OCI-LY3 (cell line): ENCODE results near the gene FOXR1.

Experiments
- H2AFZ ChIP-seq: fragments of 200-600, 300-600 bp; shearing (Covaris generic); 2 replicates; pipeline ENCODE4 v1.6.0; 2014; ENCODE audit warnings: antibody characterized with exemption, low read depth, low read length
- H3K27ac ChIP-seq: fragments of 200-600, 300-600 bp; sonication (generic); 2 replicates; pipeline ENCODE4 v1.5.1; 2014; ENCODE audit warnings: mild to moderate bottlenecking, low read length, moderate library complexity, mixed read lengths
- H3K27me3 ChIP-seq: fragments of 200-600, 300-600 bp; sonication (generic); 2 replicates; pipeline ENCODE4 v1.6.1; 2014; ENCODE audit warnings: low read depth, low read length, mixed read lengths
- H3K36me3 ChIP-seq: fragments of 200-600, 300-600 bp; sonication (generic); replicated peaks from 2 replicates; pipeline ENCODE3; 2014; ENCODE audit warnings: low read depth, low read length, mixed read lengths
- H3K4me1 ChIP-seq: fragments of 300-600, 200-600 bp; sonication (generic); 2 replicates; pipeline ENCODE4 v1.6.1; 2014; ENCODE audit warnings: low read length, mixed read lengths
- H3K4me2 ChIP-seq: fragments of 200-600, 300-600 bp; sonication (generic); 2 replicates; pipeline ENCODE4 v1.6.1; 2014; ENCODE audit warnings: low read length, mixed read lengths
- H3K4me3 ChIP-seq: fragments of 300-600, 200-600 bp; sonication (generic); 2 replicates; pipeline ENCODE4 v1.5.1; 2014; ENCODE audit warnings: antibody characterized with exemption, mild to moderate bottlenecking, low read length, moderate library complexity
- H3K79me2 ChIP-seq: fragments of 300-600, 200-600 bp; shearing (Covaris generic); 2 replicates; pipeline ENCODE4 v1.6.1; 2014; ENCODE audit warnings: mild to moderate bottlenecking, low read length, mixed read lengths
- H3K9ac ChIP-seq: fragments of 300-600, 200-600 bp; shearing (Covaris generic); 2 replicates; pipeline ENCODE4 v1.6.0; 2014; ENCODE audit warnings: mild to moderate bottlenecking, low read length, moderate library complexity
- H3K9me3 ChIP-seq: fragments of 200-600, 300-600 bp; shearing (Covaris generic); 2 replicates; pipeline ENCODE4 v1.6.1; 2014; ENCODE audit warnings: low read length, mixed read lengths; ENCODE audit not compliant: insufficient read depth
- H4K20me1 ChIP-seq: fragments of 200-600, 300-600 bp; sonication (generic); 2 replicates; pipeline ENCODE4 v1.6.1; 2016; ENCODE audit warnings: low read length, mixed read lengths; ENCODE audit not compliant: insufficient read depth
- CTCF ChIP-seq: fragments of 200-600, 300-600 bp; sonication (generic); IDR thresholded peaks from 2 replicates; pipeline ENCODE4 v1.5.1; 2014; ENCODE audit warnings: antibody characterized with exemption, low read length, low read depth
- EZH2phosphoT487 ChIP-seq: fragments of 200-600 bp; shearing (Covaris generic); IDR thresholded peaks from 2 replicates; pipeline ENCODE4 v1.6.1; 2018; ENCODE audit warnings: antibody characterized with exemption, mixed run types, low read depth

FOXR1 gene

DNA sequence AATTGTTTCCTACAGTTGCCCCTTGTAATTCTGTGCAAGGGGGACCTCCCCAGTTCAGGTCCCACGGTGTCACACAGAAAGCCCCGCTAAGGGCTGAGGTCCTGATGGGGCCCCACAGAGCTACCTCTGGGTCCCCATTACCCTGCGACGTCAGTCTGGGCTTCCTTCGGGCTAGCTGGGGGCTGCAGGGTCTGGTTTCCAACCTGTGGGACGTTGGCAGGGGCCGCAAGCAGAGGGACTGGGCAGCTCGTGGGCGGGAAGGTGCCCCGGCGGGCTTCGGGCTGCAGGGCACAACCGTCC is 58.4 kb downstream of the FOXR1 start:
- Histone ChIP-seq H3K4me2 (peak overlapping the region; percentile 88), H4K20me1 (no peaks in the 10 kb centered on the region), H3K4me1 (peaks cover 19% of the 10 kb centered on the region), H3K9me3 (no peaks in the 10 kb centered on the region), H3K27me3 (no peaks in the 10 kb centered on the region), H3K4me3 (peak overlapping the region; percentile 88), H3K9ac (peak overlapping the region; percentile 91), H2AFZ (no peak overlapping the region), H3K79me2 (peaks cover 28% of the 10 kb centered on the region), H3K27ac (peak overlapping the region; percentile 53), H3K36me3 (peaks cover 31% of the 10 kb centered on the region)
- TF ChIP-seq CTCF = no peak
- TF ChIP-seq EZH2phosphoT487 = no peak

- H3K27ac ChIP-seq = peak within 1 kb of the TSS; percentile 53
- H3K9me3 ChIP-seq = no peaks in the 10 kb centered on the region
- peak within 1 kb of the TSS; percentile 91 for H3K9ac ChIP-seq
- H3K27me3 ChIP-seq = no peaks in the 10 kb centered on the region
- no peak for TF ChIP-seq EZH2phosphoT487
- TF ChIP-seq CTCF = no peak
- H3K4me2 ChIP-seq = peak within 1 kb of the TSS; percentile 88
- H3K36me3 ChIP-seq = peaks cover 26% of the 10 kb centered on the region
- peaks cover 28% of the 10 kb centered on the region for H3K79me2 ChIP-seq
- peak within 1 kb of the TSS; percentile 79 for H2AFZ ChIP-seq
- no peaks in the 10 kb centered on the region for H4K20me1 ChIP-seq
- H3K4me3 ChIP-seq = peak within 1 kb of the TSS; percentile 88
- H3K4me1 ChIP-seq = peaks cover 19% of the 10 kb centered on the region
These were observed 58.9 kb downstream of the FOXR1 start, which contains the start of gene SLC37A4 for GRCh38 chr11:119030329-119031047. TSS of gene SLC37A4 (minus strand) at chr11:119030877.
